HepG2 (cell line): ENCODE data around the gene ZXDC. TPM values are rescaled to one million over a fixed set of nuclear protein-coding genes. Genes with fewer than 3 reads are reported as not detected.

Experiments
- ATAC-seq: fragments of 200-7000 bp; cut with Tn5 transposase; 3 replicates; pipeline ENCODE4 v1.9.1; 2020; ENCODE audit warnings: mild to moderate bottlenecking, moderate library complexity
- BruUV-seq: library from RNA; stranded (reverse); fragments of 400-500 nt; replicated peaks from 2 replicates; lab custom pipeline; 2021; lab: Mats Ljungman, UMichigan
- CTCF ChIA-PET: fragments of 300-600 bp; formaldehyde crosslinking; extraction: SDS; loops from one replicate; lab custom pipeline; 2021; ENCODE audit warnings: low total read pairs, inconsistent platforms, low intra/inter-chr PET ratio; lab: Yijun Ruan, JAX
- POLR2A ChIA-PET: fragments of 350-600 bp; sonication (Branson Sonifier 250); formaldehyde crosslinking; loops from one replicate; lab custom pipeline; 2020; ENCODE audit warnings: antibody characterized with exemption, inconsistent platforms; lab: Yijun Ruan, JAX
- DNase-seq: peaks from one replicate; pipeline ENCODE4 v3.0.0-alpha.2; 2015; ENCODE audit warnings: low spot score
- FAIRE-seq: peaks from 3 replicates; lab custom pipeline; 2011; peaks lifted over from hg19 to GRCh38; lab: Jason Lieb, UNC
- H2AFZ ChIP-seq: one replicate; pipeline ENCODE4 v1.6.1; 2011; ENCODE audit warnings: low read length, inconsistent platforms
- H3K27ac ChIP-seq: fragments of 300-600 bp; 3 replicates; pipeline ENCODE4 v1.8.0; 2011; ENCODE audit warnings: mixed run types, mild to moderate bottlenecking, mixed read lengths, low read length, inconsistent platforms; ENCODE audit not compliant: insufficient read depth; ENCODE audit errors: extremely low read length
- H3K27me3 ChIP-seq, 2 experiments: fragments of 200-600 bp in 1 of 2; 2 replicates in 1 of 2; 3 replicates in 1 of 2; pipeline versions ENCODE4 v1.6.0 to v1.8.0; 2011; ENCODE audit warnings: low read length in 2 of 2, mild to moderate bottlenecking in 2 of 2, moderate library complexity in 2 of 2, inconsistent platforms in 1 of 2; ENCODE audit not compliant: insufficient read depth in 2 of 2, control insufficient read depth in 1 of 2
- H3K36me3 ChIP-seq, 2 experiments: fragments of 200-600 bp in 1 of 2; replicated peaks in 1 of 2; 2 replicates in 1 of 2; 3 replicates in 1 of 2; pipeline versions ENCODE4 v1.5.1 to v1.8.0; 2011; ENCODE audit warnings: low read length in 2 of 2, inconsistent platforms in 1 of 2; ENCODE audit not compliant: insufficient read depth in 2 of 2, control insufficient read depth in 1 of 2
- H3K4me1 ChIP-seq: 2 replicates; pipeline ENCODE4 v1.5.1; 2012; ENCODE audit warnings: low read length, inconsistent platforms; ENCODE audit not compliant: insufficient read depth
- H3K4me2 ChIP-seq: 2 replicates; pipeline ENCODE4 v1.6.0; 2011; ENCODE audit warnings: low read depth, low read length, inconsistent platforms
- H3K4me3 ChIP-seq, 3 experiments: fragments of 200-600 bp in 1 of 3; sonication (generic), shearing (Covaris generic) in 1 of 3; replicated peaks in 1 of 3; 2 replicates each; pipeline ENCODE4 v1.5.1; 2011 to 2016; ENCODE audit warnings: low read length in 3 of 3, inconsistent platforms in 2 of 3, low read depth in 2 of 3, mild to moderate bottlenecking in 2 of 3, control low read depth in 1 of 3, mixed read lengths in 1 of 3; ENCODE audit not compliant: insufficient read depth in 1 of 3
- H3K79me2 ChIP-seq: one replicate; pipeline ENCODE4 v1.6.1; 2011; ENCODE audit warnings: low read length, inconsistent platforms; ENCODE audit not compliant: insufficient read depth
- H3K9ac ChIP-seq: 2 replicates; pipeline ENCODE4 v1.6.0; 2011; ENCODE audit warnings: mild to moderate bottlenecking, low read depth, low read length, inconsistent platforms; ENCODE audit not compliant: insufficient read depth
- H3K9me3 ChIP-seq: 2 replicates; pipeline ENCODE4 v1.5.1; 2012; ENCODE audit warnings: mild to moderate bottlenecking, low read length
- H4K20me1 ChIP-seq: 2 replicates; pipeline ENCODE4 v1.6.0; 2011; ENCODE audit warnings: inconsistent platforms, mild to moderate bottlenecking, low read length, moderate library complexity; ENCODE audit not compliant: insufficient read depth
- ATAD3A ChIP-seq: sonication (generic); formaldehyde crosslinking; IDR thresholded peaks from 2 replicates; pipeline ENCODE4 v1.4.0; 2020; ENCODE audit warnings: missing genetic modification reagents
- ZNF501 ChIP-seq: sonication (generic); formaldehyde crosslinking; IDR thresholded peaks from 2 replicates; pipeline ENCODE4 v1.5.1; 2020; ENCODE audit warnings: mild to moderate bottlenecking, moderate library complexity, missing genetic modification reagents
- ZSCAN31 ChIP-seq: sonication (generic); formaldehyde crosslinking; IDR thresholded peaks from 2 replicates; pipeline ENCODE4 v1.5.0; 2020; ENCODE audit warnings: low read depth, mild to moderate bottlenecking, missing genetic modification reagents
- WGBS: methylation state at CpG from one replicate; pipeline ENCODE4 v1.1.6; 2017; ENCODE audit warnings: low lambda C conversion rate; 5-methylcytosine and 5-hydroxymethylcytosine counted together
- in situ Hi-C: cut with HindIII; loops from 2 replicates; pipeline ENCODE4 v1.10.0; 2017; ENCODE audit warnings: low pct_unique_long_range_greater_than_20kb; ENCODE audit not compliant: extremely low pct_ligation_motif_present
- intact Hi-C: fragments of 100-400 bp; cut with micrococcal nuclease; formaldehyde crosslinking; loops from one replicate; pipeline ENCODE4 v1.10.0; 2022; ENCODE audit not compliant: unreplicated experiment
- polyA plus RNA-seq, 8 experiments: library from polyadenylated mRNA; depleted of rRNA in 3 of 8; stranded (reverse) in 7 of 8; unstranded in 1 of 8; fragments of >200 nt; fragmentation: Illumina TruSeq in 4 of 8; extraction: Trizol in 4 of 8; gene quantifications; 2 replicates each; pipeline versions ENCODE4 v1.2.1 to v1.2.3, GENCODE V29; 2011 to 2016; ENCODE audit warnings: low read depth in 4 of 8, missing spikeins in 1 of 8, mixed read lengths in 1 of 8; ENCODE audit not compliant: insufficient read depth in 1 of 8
- total RNA-seq, 5 experiments: library from RNA; depleted of rRNA; stranded (reverse); fragments of >200 nt; fragmentation: Illumina TruSeq; extraction: Trizol; gene quantifications; 2 replicates each; pipeline ENCODE4 v1.2.3, GENCODE V29; 2016; ENCODE audit warnings: low read depth in 1 of 5
- TF ChIP-seq, protein P1 (sequence below): sonication (generic); formaldehyde crosslinking; IDR thresholded peaks from 2 replicates; pipeline ENCODE4 v1.4.0; 2020; ENCODE audit warnings: missing genetic modification reagents

Gene ZXDC
- total and polyA plus RNA-seq, 2 of the 13 experiments (the other 11 are each of a cell fraction or from before 2014, with no cell fraction given): 17.6 to 21.2 TPM

DNA sequence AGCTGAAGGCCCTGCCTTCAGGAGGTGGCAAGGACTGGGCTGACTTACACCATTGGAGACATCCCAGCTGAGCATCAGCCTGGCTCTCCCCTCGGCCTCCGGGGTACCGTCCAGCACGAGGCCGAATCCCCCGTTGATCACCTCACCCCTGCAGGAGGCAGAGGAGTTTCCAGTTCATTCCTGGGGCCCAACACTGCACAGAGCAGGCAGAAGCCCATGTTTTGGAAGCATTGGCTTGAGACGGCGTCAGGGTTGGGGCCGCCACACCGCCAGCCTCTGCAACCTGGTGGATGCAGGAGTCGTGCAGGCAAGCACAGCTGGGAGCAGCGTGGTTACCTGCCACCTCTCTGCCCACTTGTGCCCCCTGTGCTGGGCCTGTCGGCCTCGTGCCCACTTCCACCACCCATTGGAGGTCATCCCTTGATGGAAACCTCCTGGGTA, 7.7 kb upstream of the ZXDC start:
- in situ Hi-C loops (no loop called here), intact Hi-C loops (loop anchor here (5.0 kb wide), 1 partner anchor 34 kb away; the partner anchor contains the start of gene UROC1)
- ATAC-seq (no peak), FAIRE-seq (no peak), DNase-seq (no peak)
- no peak overlapping the region for H3K9ac ChIP-seq
- no peak overlapping the region for H3K4me2 ChIP-seq
- no peak overlapping the region for H3K27ac ChIP-seq
- H3K27me3 ChIP-seq: no peaks in the 10 kb centered on the region
- H3K4me1 ChIP-seq: peaks cover 98% of the 10 kb centered on the region
- no peaks in the 10 kb centered on the region for H4K20me1 ChIP-seq
- no peaks in the 10 kb centered on the region for H3K36me3 ChIP-seq
- no peak for TF ChIP-seq ZNF501 (CRISPR knock-in tag)
- TF ChIP-seq, protein P1, sequence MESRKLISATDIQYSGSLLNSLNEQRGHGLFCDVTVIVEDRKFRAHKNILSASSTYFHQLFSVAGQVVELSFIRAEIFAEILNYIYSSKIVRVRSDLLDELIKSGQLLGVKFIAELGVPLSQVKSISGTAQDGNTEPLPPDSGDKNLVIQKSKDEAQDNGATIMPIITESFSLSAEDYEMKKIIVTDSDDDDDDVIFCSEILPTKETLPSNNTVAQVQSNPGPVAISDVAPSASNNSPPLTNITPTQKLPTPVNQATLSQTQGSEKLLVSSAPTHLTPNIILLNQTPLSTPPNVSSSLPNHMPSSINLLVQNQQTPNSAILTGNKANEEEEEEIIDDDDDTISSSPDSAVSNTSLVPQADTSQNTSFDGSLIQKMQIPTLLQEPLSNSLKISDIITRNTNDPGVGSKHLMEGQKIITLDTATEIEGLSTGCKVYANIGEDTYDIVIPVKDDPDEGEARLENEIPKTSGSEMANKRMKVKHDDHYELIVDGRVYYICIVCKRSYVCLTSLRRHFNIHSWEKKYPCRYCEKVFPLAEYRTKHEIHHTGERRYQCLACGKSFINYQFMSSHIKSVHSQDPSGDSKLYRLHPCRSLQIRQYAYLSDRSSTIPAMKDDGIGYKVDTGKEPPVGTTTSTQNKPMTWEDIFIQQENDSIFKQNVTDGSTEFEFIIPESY (CRISPR knock-in tag): peak; percentile 77
- H2AFZ ChIP-seq: no peak overlapping the region
- H3K9me3 ChIP-seq: no peaks in the 10 kb centered on the region
- CTCF ChIA-PET: no interaction called here
- no peaks in the 10 kb centered on the region for H3K79me2 ChIP-seq
- POLR2A ChIA-PET: interaction anchor here (0.8 kb wide), 1 partner anchor 40 kb away, joined by 3 read pairs; no protein-coding TSS in a partner anchor
- no TSS peak for BruUV-seq
- 60% methylated on average over 1 of the region's 14 CpGs for WGBS
- no peak overlapping the region for H3K4me3 ChIP-seq

DNA sequence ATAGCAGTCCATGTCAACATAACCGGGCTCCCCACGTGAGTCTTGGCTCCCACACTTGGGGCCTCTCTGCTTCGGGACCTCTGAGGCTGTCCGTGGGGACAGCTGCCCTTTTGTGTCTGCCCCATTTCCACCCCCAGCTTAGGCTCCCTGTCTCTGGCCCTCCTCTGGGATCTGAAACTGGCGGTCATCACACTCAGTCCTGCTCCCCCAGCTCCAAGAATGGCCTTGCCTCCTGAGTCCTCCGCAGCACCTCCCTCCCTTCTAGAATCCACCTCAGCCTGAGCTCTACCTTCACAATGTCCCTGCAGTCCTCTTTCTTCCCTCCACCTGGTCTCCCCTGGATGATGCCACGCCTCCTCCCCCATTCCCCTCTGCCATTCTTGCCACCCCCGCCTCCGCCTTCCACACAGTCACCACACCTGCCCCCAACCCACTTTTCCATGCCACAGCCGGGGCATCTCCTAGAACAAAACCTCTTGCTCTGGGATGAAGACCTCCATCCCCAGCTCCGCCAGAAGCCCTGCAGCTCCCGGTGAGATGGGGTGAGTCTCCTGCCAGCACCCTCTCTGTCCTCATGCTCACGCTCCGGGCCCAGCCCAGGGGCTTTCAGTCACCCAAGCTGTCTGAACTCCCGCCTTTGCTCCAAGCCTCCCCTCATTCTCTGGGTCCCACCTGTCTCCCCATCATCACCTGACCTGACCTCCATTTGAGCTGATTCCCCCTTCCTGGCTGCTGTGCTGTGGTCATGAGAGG, 7.0 kb upstream of the ZXDC start:
- 82% methylated on average over 12 of the region's 15 CpGs for WGBS
- Histone ChIP-seq H3K9ac (0 out of 2 replicates have a peak overlapping the region, but pooled peaks have one; percentile 9), H3K4me3 (peak overlapping the region in 1 of 3 experiments; percentile 49; a peak in 1 of 6 replicates), H3K4me2 (peak overlapping the region; percentile 60), H3K9me3 (no peaks in the 10 kb centered on the region), H3K79me2 (no peaks in the 10 kb centered on the region), H4K20me1 (no peaks in the 10 kb centered on the region), H3K4me1 (peaks cover 98% of the 10 kb centered on the region), H2AFZ (no peak overlapping the region), H3K36me3 (no peaks in the 10 kb centered on the region), H3K27me3 (no peaks in the 10 kb centered on the region), H3K27ac (no peak overlapping the region)
- no peak for DNase-seq
- no peak for FAIRE-seq
- in situ Hi-C loops (no loop called here), intact Hi-C loops (loop anchor here (5.0 kb wide), 1 partner anchor 35 kb away; the partner anchor contains the start of gene UROC1)
- ChIA-PET POLR2A (interaction anchor here (0.8 to 1.8 kb wide), 5 partner anchors 8 to 41 kb away, joined by 3 to 10 read pairs (median 6); partner anchors contain the start of gene CHST13), CTCF (no interaction called here)
- no TSS peak for BruUV-seq
- ATAC-seq: no peak
- TF ChIP-seq ZSCAN31 (CRISPR knock-in tag) (0 out of 2 replicates have a peak, but pooled peaks have one; percentile 17), ATAD3A (CRISPR knock-in tag) (no peak)
